Neural progenitor cell (in vitro differentiated cells): ENCODE results near the gene GALNTL6. TPM values are rescaled to one million over a fixed set of nuclear protein-coding genes. Genes with fewer than 3 reads are reported as not detected.

ENCODE experiments used
- DNase-seq: peaks from one replicate; pipeline ENCODE4 v3.0.0-alpha.2; 2016; ENCODE audit warnings: low spot score
- H2AFZ ChIP-seq: fragments of 200-600 bp; sonication (generic); replicated peaks from 2 replicates; pipeline ENCODE4 v1.6.1; 2016; ENCODE audit warnings: antibody characterized with exemption
- H3F3A ChIP-seq: fragments of 200-600 bp; sonication (generic); 2 replicates; pipeline ENCODE4 v1.6.1; 2016; ENCODE audit warnings: antibody characterized with exemption, low read depth
- H3K27ac ChIP-seq: fragments of 200-600 bp; sonication (generic); 2 replicates; pipeline ENCODE4 v1.5.1; 2016; ENCODE audit warnings: mild to moderate bottlenecking
- H3K27me3 ChIP-seq: fragments of 200-600 bp; sonication (generic); 2 replicates; pipeline ENCODE4 v1.6.1; 2016; ENCODE audit warnings: mild to moderate bottlenecking, moderate library complexity
- H3K36me3 ChIP-seq: fragments of 200-600 bp; sonication (generic); 2 replicates; pipeline ENCODE4 v1.5.1; 2016
- H3K4me1 ChIP-seq: fragments of 200-600 bp; sonication (generic); 2 replicates; pipeline ENCODE4 v1.6.1; 2016; ENCODE audit warnings: mixed run types
- H3K4me2 ChIP-seq: fragments of 200-600 bp; sonication (generic); 2 replicates; pipeline ENCODE4 v1.6.1; 2016
- H3K4me3 ChIP-seq: fragments of 200-600 bp; sonication (generic); 2 replicates; pipeline ENCODE4 v1.5.1; 2016
- H3K79me2 ChIP-seq: fragments of 200-600 bp; sonication (generic); 2 replicates; pipeline ENCODE4 v1.6.1; 2016; ENCODE audit warnings: low read depth
- H3K9ac ChIP-seq: fragments of 200-600 bp; sonication (generic); 2 replicates; pipeline ENCODE4 v1.6.1; 2016
- H3K9me3 ChIP-seq: fragments of 200-600 bp; sonication (generic); 2 replicates; pipeline ENCODE4 v1.5.1; 2016; ENCODE audit warnings: low read depth
- H4K20me1 ChIP-seq: fragments of 200-600 bp; sonication (generic); 2 replicates; pipeline ENCODE4 v1.6.1; 2016; ENCODE audit warnings: low read depth
- H3K27ac Mint-ChIP-seq: 3 replicates; pipeline ENCODE4 v1.8.0; 2021; ENCODE audit warnings: mixed read lengths
- H3K27me3 Mint-ChIP-seq: 2 replicates; pipeline ENCODE4 v1.8.0; 2022; ENCODE audit warnings: low read depth, mild to moderate bottlenecking, inconsistent platforms, moderate library complexity, mixed read lengths; ENCODE audit not compliant: insufficient read depth
- H3K36me3 Mint-ChIP-seq: 3 replicates; pipeline ENCODE4 v1.8.0; 2021; ENCODE audit warnings: mixed read lengths
- H3K4me1 Mint-ChIP-seq: 3 replicates; pipeline ENCODE4 v1.8.0; 2021; ENCODE audit warnings: mixed read lengths
- H3K4me3 Mint-ChIP-seq: 3 replicates; pipeline ENCODE4 v1.8.0; 2021; ENCODE audit warnings: mild to moderate bottlenecking, moderate library complexity, mixed read lengths
- H3K9me3 Mint-ChIP-seq: 3 replicates; pipeline ENCODE4 v1.8.0; 2020; ENCODE audit warnings: mixed read lengths
- CTCF ChIP-seq: fragments of 200-600 bp; sonication (generic); IDR thresholded peaks from 2 replicates; pipeline ENCODE4 v1.5.1; 2017; ENCODE audit warnings: antibody characterized with exemption, mild to moderate bottlenecking
- EZH2 ChIP-seq: fragments of 200-600 bp; sonication (generic); IDR thresholded peaks from 2 replicates; pipeline ENCODE4 v1.6.1; 2017; ENCODE audit warnings: antibody characterized with exemption, mild to moderate bottlenecking, moderate library complexity
- EZH2phosphoT487 ChIP-seq: fragments of 200-600 bp; sonication (generic); IDR thresholded peaks from 2 replicates; pipeline ENCODE4 v1.6.1; 2017; ENCODE audit warnings: antibody characterized with exemption
- total RNA-seq: library from RNA; depleted of rRNA; stranded (reverse); fragments of >200 nt; gene quantifications from 2 replicates; pipeline ENCODE4 v1.2.3, GENCODE V29; 2015; ENCODE audit warnings: low replicate concordance

The GALNTL6 gene
- total RNA-seq, 1 donor from 2014 or later: 0.15 TPM

GRCh38 chr4:172356016-172356415 lies 542.8 kb downstream of the GALNTL6 start:
- Mint-ChIP-seq H3K4me3 (no peak overlapping the region), H3K27ac (peak overlapping the region; percentile 19), H3K36me3 (no peaks in the 10 kb centered on the region), H3K4me1 (peaks cover 22% of the 10 kb centered on the region), H3K27me3 (no peaks in the 10 kb centered on the region), H3K9me3 (no peaks in the 10 kb centered on the region)
- Histone ChIP-seq H4K20me1 (no peaks in the 10 kb centered on the region), H3K9me3 (no peaks in the 10 kb centered on the region), H3K27ac (no peak overlapping the region), H3K27me3 (no peaks in the 10 kb centered on the region), H3K79me2 (no peaks in the 10 kb centered on the region), H2AFZ (no peak overlapping the region), H3K36me3 (no peaks in the 10 kb centered on the region), H3F3A (no peaks in the 10 kb centered on the region), H3K4me2 (no peak overlapping the region), H3K4me1 (no peaks in the 10 kb centered on the region), H3K9ac (no peak overlapping the region), H3K4me3 (no peak overlapping the region)
- DNase-seq: no peak
- TF ChIP-seq EZH2phosphoT487: no peak
- no peak for TF ChIP-seq EZH2
- TF ChIP-seq CTCF: no peak

DNA sequence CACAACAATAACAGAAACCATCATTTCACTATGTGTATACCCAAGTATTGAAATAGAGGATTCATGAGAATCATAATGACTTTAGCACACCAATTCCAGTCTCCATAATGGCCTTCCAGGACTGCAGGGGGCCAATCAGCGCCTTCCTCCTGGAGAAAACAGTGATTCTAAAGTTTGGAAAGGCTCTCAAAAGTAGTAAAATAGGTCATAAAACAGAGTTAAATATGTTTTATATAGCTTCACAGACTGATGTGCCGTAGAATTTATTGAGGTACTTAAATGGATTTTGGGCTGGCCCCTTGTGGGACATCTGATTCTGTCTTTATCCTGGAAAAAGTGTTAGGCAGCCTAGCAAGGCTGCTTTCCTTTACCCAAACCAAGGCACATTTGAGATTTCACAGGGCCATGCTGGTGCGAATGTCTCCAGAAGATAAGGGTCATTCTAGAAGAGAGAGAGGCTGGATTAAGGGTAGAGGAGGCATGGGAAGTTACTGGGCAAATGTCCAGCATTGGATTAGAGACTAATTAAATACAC lies 543.9 kb downstream of the GALNTL6 start:
- Mint-ChIP-seq H3K4me3 (no peak overlapping the region), H3K36me3 (no peaks in the 10 kb centered on the region), H3K27ac (peak overlapping the region; percentile 53), H3K4me1 (peaks cover 22% of the 10 kb centered on the region), H3K27me3 (no peaks in the 10 kb centered on the region), H3K9me3 (no peaks in the 10 kb centered on the region)
- H2AFZ ChIP-seq: no peak overlapping the region
- no peak for TF ChIP-seq CTCF
- TF ChIP-seq EZH2: no peak
- TF ChIP-seq EZH2phosphoT487: no peak
- no peak overlapping the region for H3K9ac ChIP-seq
- H3K4me1 ChIP-seq: no peaks in the 10 kb centered on the region
- H3F3A ChIP-seq: no peaks in the 10 kb centered on the region
- no peaks in the 10 kb centered on the region for H3K36me3 ChIP-seq
- H3K4me3 ChIP-seq: no peak overlapping the region
- no peak overlapping the region for H3K27ac ChIP-seq
- no peak overlapping the region for H3K4me2 ChIP-seq
- no peaks in the 10 kb centered on the region for H4K20me1 ChIP-seq
- no peak for DNase-seq
- H3K27me3 ChIP-seq: no peaks in the 10 kb centered on the region
- H3K79me2 ChIP-seq: no peaks in the 10 kb centered on the region
- no peaks in the 10 kb centered on the region for H3K9me3 ChIP-seq

DNA sequence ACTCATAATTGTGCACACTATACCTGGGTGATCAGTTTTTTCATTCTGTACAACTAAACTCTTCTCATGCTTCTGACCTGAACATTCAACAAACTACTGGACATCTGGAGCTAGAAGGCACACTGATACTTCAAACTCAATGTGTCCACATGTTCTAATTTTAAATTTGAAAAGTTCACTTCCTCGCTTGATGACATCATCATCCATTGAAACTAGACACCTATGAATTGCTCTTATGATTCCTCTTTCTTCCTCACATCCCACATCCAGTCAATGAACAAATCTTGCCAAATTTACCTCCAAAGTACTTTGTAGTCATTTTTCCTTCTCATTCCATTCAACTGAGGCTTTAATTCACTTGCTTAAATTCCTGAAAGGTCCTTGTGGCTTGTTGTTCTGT lies 549.4 kb downstream of the GALNTL6 start:
- Mint-ChIP-seq H3K27me3 (no peaks in the 10 kb centered on the region), H3K4me3 (no peak overlapping the region), H3K4me1 (no peaks in the 10 kb centered on the region), H3K36me3 (no peaks in the 10 kb centered on the region), H3K27ac (no peak overlapping the region), H3K9me3 (peaks cover 5% of the 10 kb centered on the region)
- H3K27me3 ChIP-seq: no peaks in the 10 kb centered on the region
- no peak overlapping the region for H3K4me2 ChIP-seq
- H3K4me1 ChIP-seq: no peaks in the 10 kb centered on the region
- no peak overlapping the region for H3K4me3 ChIP-seq
- H3K79me2 ChIP-seq: no peaks in the 10 kb centered on the region
- no peaks in the 10 kb centered on the region for H3K36me3 ChIP-seq
- H2AFZ ChIP-seq: no peak overlapping the region
- H3K27ac ChIP-seq: no peak overlapping the region
- H3K9ac ChIP-seq: no peak overlapping the region
- H3F3A ChIP-seq: no peaks in the 10 kb centered on the region
- H3K9me3 ChIP-seq: no peaks in the 10 kb centered on the region
- no peak for TF ChIP-seq EZH2
- no peak for TF ChIP-seq CTCF
- no peak for DNase-seq
- no peaks in the 10 kb centered on the region for H4K20me1 ChIP-seq
